ENCODE data around the gene CCDC177.

DNA sequence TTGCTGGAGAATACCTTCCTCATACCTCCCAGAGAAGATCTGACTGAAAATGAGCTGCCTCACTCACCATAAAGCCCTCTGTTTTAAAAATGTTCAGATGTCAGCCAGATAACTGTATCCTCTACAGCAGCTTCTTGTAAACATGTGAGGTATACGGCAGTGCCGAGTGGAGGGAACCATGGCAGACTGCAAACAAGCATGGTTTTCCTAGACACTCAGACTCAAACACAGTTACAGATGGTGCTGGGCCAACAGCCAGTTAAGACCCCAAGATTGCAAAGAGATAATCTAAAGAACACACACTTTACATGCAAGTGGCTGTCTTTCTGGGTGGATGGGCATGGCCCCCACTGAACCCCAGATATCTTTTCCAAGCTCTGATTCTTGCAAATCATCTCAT is 16.6 kb upstream of the CCDC177 start:
- TF ChIP-seq, protein P1, sequence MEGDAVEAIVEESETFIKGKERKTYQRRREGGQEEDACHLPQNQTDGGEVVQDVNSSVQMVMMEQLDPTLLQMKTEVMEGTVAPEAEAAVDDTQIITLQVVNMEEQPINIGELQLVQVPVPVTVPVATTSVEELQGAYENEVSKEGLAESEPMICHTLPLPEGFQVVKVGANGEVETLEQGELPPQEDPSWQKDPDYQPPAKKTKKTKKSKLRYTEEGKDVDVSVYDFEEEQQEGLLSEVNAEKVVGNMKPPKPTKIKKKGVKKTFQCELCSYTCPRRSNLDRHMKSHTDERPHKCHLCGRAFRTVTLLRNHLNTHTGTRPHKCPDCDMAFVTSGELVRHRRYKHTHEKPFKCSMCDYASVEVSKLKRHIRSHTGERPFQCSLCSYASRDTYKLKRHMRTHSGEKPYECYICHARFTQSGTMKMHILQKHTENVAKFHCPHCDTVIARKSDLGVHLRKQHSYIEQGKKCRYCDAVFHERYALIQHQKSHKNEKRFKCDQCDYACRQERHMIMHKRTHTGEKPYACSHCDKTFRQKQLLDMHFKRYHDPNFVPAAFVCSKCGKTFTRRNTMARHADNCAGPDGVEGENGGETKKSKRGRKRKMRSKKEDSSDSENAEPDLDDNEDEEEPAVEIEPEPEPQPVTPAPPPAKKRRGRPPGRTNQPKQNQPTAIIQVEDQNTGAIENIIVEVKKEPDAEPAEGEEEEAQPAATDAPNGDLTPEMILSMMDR (IDR thresholded peaks at IDR 0.05) = no peak
- no peak for TF ChIP-seq POLR2A (IDR thresholded peaks at IDR 0.05)

All from esophagus squamous epithelium (tissue), 4 donors.